GM21825 (cell line): ENCODE data around the gene EPHA6.

Source experiments
- ATAC-seq: cut with Tn5 transposase; IDR thresholded peaks from one replicate; pipeline ENCODE4 v1.9.1; 2021; ENCODE audit warnings: mild to moderate bottlenecking, moderate library complexity; ENCODE audit not compliant: unreplicated experiment

Gene EPHA6

DNA sequence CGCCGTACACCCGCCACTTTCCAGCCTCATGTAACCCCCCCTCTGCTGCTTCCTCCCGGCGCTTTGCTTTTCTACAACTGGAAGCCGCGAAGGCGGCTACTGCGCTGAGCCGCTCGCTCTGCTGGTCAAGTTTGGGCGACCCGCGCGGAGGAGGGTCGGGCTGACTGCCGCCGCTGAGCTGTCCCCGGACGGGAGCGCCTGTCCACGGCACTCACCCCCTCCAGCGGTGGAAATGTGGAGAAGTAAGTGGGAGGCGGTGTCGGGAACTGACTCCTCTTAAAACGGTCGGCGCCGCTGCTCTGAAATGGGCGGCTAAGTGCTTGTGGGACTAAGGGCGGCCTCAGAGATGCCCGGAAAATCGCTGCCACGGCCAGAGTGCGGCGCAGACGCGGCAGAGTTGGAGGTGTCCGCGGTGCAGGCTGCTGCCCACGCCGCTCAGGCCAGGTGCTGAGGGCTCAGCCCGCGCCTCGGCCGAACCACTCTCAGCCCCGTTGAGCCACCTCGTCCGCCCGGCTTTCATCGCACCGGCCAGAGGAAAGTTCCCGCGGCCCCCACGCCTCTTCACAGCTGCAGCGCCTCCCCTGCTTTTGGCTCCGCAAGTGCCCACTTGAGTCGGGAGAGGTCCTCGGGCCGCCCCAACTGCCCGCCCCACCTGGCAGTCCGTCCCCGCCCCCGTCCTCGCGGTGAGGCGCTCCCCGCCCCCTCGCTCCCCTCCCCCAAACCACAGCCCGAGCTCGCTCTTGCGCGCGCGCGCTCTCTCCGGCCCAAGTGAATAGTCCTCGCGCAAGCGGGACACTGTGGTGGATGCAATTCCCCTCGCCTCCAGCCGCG lies at the start of gene EPHA6:
TSS of gene EPHA6 (plus strand) at position 775 of the 831 bp plus-strand sequence.
- peak; percentile 21 for ATAC-seq

DNA sequence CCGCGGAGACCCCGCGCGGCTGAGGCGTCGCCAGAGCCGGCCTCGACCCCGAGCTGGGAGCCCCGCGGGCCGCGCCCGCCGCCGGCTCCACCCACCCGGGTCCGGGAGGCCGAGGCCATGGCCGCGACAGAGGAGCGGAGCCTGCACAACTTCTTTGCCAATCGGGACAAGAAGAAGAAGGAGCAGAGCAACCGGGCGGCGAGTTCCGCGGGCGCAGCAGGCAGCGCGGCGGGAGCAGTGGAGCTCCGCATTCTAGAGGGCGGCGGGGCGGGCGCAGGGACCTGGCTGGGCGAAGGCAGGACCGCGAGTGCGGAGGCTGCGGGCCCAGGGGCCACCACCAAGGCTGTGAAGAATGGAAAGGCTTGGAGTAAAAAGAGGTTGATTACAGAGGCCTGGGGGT lies 37.6 kb upstream of the EPHA6 start:
- ATAC-seq, result no peak

DNA sequence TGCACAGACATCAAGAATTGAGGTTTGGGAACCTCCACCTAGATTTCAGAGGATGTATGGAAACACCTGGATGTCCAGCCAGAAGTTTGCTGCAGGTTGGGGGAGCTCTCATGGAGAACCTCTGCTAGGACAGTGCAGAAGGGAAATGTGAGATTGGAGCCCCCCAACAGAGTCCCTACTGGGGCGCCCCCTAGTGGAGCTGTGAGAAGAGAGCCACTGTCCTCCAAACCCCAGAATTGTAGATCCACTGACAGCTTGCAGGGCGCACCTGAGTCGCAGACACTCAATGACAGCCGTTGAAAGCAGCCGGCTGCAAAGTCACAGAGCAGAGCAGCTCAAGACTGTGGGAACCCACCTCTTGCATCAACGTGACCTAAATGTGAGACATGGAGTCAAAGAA lies 34.6 kb upstream of the EPHA6 start:
- ATAC-seq, result no peak

DNA sequence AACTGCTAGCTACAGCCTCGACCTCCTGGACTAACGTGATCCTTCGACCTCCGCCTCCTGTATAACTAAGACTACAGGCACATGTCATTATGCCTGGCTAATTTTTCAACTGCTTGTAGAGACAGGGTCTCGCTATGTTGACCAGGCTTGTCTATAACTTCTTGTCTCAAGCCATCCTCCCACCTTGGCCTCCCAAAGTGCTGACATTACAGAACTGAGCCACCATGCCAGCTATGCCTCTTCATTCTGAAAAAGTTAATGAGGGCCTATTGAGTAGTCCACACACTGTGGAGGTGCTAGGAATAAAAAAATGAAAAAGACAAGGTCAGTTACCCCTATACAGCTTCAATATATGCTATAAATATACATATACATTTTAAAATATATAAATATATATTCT lies 18.3 kb upstream of the EPHA6 start:
- ATAC-seq, result no peak

DNA sequence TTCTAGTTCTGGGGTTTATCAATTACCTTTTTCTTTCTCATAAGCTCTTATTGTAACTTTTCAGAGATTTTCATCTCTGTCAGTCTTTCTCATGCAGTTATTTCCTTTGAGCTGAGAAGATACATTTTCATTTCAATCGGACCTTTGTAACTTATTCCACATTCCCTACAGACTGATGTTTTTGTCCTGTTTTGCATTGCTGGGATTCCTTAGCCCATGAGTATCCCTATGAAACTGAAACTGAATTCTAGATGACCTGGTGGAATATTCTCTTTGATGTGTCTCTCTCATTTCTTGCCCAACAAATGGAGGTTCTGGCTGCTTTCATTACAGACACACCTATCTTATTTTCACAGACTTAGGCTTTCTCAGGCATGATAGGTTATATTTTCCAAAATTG lies 10.5 kb upstream of the EPHA6 start:
- no peak for ATAC-seq

DNA sequence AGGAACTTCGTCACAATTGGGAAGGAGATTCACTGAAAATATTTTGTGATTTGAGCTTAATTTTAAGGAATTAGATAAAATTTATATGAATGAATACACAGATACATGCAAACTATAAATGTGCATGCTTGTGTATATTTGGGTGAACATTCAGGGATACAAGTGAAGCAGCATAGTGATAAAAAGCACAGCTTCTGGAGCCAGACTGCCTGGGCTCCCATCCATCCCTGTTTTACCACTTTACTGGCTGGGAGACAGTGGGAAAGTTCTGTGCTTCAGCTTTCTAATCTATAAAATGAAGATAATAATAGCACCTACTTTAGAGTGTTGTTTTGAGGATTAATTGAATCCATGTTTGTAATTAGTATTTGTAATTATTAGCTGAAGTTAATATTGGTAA lies 8.1 kb upstream of the EPHA6 start:
- ATAC-seq, result no peak

DNA sequence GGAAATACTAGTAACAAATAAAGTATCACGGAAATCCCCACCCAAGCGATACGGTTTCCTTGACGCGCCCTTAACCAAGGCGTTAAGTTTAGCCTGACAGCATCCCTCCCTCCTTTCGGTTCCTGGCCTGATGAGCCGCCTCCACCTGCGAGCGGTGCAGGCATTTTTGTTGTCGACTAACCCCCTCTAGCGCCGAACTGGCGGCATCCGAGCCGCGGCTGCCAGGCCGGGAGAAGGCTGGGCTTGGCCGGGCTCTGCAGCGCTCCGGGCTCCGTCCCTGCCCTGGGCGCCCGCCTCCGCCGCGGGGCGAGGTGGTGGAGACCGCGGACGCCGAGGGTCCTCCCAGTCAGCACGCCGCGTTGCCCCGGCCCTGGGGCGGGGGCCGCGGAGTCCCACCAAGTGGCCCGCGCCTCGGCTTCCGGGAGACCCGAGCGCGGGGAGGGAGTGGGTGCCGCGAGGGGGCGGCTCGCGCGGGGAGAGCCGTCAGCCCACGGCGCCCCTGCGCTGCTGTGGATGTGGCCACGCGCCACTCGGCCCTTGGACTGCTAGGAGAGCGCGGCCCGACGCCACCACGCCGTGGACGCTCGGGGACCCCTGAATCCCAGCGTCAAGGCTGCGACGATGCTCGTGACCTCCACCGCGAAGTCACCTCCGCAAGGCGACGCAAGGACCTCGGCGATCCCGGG lies 1.1 kb upstream of the EPHA6 start:
- peak; percentile 99 for ATAC-seq

DNA sequence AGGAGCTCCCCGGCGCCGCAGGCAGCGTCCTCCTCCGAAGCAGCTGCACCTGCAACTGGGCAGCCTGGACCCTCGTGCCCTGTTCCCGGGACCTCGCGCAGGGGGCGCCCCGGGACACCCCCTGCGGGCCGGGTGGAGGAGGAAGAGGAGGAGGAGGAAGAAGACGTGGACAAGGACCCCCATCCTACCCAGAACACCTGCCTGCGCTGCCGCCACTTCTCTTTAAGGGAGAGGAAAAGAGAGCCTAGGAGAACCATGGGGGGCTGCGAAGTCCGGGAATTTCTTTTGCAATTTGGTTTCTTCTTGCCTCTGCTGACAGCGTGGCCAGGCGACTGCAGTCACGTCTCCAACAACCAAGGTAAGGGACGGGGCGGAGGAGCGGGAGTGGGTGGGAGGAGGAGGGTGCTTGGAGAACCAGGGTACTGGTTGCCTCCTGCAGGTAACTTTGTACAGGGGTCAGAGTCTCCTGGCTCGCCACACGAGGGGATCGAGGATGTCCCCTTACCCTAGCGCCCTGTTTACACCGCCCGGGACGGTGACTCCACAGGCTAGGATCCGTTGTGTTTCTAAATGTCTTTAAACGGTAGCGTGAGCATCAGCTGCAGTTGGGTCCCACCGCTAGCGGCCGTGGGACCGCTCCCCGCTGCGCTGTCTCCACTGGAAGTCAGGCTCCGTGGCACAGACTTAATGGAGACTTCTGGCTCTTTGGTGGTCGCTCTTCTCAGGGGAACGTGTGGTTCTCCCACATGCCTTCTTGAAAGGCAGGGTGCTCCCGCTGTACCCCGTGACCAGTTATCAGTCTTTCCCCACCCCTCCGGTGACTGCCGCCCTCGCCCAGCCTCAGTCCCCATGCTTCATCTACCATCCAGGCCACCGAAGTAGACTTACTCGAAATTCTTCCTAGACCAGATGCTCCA lies 515 bp downstream of the EPHA6 start:
- ATAC-seq, result no peak

DNA sequence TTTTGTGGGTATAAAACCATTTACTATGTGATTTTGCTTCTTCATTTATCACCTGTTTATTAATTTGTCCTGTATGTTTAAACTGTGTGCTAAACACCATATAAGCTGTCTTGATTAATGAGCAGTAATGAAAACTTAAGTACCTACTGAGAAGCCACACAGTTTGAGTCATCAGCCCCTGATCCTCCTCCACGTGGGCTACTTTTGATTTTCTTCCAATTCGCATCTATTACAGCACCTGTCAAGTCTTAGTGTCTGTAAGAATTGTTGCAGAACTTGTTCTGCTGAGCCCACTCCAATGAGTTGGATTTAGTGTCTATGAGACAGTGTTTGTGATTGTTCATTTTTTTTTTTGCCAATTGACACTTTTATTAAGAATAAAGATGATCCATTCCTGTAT lies 16.8 kb downstream of the EPHA6 start:
- ATAC-seq, result no peak

DNA sequence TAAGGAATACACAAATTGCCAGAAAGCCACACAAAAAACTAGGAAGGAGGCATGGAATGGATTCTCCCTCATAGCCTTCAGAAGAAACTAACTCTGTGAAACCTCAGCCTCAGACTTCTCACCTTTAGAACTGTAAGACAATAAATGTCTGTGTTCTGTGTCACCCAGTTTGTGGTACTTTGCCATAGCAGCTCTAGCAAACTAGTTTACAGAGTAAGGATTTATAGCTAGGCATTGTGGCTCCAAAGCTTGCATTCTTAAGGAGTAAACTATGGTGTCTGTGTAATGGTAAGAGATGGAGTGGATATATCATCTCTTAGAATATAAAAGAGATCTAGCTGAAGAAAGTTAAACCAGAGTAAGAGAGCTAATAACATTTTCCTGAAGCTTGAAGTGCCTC lies 18.9 kb downstream of the EPHA6 start:
- no peak for ATAC-seq

DNA sequence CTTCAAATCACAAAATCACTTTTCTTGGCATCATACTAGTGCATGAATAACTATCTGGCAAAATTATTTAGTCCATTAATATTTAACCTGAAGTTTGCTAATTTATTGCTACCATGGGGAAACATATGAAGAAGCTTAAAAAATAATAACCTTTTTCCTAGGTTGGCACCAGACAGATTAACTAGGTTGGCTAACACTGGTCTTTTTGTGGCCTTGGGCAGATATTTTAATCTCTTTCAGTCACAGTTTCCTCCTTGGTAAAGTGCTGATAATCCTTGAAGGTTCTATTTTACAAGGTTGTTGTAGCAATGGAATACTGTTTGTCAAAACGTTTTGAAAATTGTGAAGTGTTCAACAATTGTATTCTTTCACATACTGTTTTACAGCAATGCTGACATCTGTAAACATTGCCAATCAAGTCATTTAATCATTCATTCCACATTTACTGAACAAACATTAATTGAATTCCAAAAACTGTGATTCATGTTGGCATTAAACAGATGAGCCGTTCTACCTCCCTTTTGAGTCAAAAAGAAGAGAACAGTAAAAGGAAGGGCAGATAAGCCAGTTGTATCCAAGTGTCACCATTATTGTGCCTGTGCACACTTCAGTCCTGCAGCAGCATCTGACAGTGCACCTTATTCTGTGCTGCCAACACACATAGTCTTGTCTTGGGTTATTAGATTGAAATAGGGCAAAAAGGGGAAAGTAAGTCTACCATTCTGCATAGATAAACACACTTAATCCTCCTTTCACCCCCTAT lies 21.9 kb downstream of the EPHA6 start:
- no peak for ATAC-seq

DNA sequence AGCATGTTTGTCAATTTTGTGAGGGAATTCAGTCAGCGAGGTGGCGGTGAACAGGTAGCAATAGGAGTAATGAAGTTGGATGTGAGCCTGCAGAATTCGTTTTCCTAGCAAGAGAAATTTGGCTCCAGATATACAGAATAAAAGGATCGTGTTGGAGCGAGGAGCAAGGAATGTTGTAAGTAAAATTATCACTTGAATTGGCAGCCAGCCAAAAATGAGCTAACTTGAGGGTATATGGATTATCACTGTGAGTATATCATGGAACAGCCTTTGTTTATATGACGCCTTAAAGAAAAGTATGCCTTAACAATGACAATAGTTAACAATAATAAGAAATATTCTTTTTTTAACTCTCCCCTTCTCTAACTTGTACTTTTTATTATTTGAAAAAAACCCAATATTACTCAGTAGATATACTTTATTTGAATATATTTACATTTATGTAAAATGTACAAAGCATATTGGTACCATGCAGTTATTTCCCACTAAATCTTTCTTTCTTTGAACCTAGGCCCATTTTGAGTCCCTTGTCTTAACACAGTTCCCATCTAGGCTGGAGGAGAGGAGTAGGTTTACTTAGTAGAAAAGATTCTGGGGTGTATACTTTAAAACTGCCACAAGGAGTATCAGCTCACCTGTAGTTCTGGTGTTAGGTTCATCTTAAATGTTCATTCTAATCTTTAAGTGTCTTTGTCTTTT lies 29.3 kb downstream of the EPHA6 start:
- ATAC-seq, result no peak

DNA sequence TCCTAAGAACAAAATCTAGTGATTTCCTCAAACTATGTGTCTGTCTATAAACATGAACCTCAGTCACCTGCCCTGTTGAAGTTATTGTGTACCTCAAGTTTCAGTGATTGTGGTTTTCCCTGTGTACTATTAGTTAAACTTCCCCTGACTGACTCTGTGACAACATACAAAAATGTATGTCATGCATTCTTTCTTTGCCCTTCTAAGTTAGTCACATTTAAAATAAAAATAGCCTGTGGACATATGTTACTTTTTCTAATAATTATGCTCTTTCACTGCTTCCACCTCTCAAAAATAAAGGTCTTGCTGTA lies 29.8 kb downstream of the EPHA6 start:
- no peak for ATAC-seq

DNA sequence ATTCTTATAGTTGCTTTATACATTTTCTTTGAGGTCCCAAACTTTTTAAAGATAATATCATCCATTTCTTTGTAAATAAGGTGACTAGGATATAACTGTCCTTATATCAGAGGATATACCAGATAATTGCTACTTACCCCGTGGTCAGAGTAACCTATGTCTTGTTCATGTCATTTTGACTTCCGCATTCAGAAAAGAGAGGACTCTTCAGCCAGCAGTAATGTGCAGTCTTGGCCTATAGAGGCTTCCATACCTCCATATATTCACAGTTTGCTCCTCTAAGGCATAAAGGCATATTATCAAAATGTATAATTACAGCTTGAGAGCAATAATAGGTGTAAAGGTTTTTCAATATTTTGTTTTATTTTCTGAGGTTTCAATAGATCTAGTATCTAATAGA lies 38.5 kb downstream of the EPHA6 start:
- no peak for ATAC-seq

DNA sequence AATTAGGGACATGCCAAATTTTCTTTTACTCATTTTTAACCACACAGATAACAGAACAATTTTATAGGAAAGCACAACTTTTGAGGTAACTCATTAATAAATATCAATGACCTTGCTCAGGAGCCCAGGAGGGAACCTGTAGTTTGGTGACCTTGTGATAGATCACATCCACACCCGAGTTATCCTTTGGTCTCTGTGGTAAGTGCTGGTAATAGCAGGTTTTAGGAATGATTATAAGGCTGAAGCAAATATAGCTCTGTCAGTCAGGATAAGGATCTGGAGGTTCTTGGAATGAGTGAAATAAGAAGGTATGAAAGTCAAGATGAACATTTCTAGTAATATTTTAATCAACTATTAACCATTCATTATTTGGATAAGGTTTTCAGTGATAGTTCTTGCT lies 46.5 kb downstream of the EPHA6 start:
- ATAC-seq, result no peak

DNA sequence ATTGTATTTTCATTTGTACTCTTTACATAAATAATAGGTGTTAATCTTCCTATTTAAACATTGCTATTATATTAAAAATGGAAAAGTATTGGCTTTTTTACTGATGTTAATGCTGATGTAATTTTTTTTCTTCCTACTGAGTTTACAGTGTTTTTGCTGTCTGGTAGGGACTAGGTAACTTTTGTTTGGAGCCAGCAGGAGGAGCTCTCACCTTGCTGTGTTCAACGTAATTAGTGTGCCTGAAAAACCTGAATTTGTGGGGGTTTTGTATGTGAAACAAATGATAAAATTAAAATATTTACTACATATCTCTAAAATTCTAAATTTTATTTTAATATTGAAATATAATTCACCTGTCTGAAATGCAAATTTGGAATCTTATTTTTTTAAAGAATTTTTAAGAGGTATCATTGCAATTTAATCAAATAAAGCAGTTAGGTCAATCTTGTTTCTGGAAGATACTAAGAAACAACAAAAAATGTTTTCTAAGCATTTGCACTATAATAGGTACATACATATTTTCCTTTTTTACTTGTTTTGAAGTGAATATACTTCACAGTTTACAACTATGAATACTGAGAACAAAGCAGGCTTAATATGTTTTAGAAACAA lies 48.8 kb downstream of the EPHA6 start:
- no peak for ATAC-seq

DNA sequence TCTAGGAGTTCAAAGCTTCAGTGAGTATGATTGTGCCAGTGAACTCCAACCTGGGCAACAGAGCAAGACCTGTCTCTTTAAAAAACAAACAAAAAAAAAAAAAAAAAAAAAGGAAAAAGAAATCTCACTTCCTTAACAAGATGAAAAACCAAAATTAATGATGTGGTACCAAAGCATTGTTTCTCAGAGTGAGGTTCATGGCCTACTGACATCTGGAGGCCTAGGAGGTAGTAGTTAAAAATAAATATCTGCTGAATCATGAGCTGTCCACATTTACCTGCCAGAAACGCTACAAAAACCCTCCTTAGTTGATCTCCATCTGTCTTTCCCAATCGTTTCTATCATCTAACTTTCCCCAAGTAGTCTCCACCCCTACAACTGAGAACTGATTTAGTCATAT lies 51.2 kb downstream of the EPHA6 start:
- no peak for ATAC-seq

DNA sequence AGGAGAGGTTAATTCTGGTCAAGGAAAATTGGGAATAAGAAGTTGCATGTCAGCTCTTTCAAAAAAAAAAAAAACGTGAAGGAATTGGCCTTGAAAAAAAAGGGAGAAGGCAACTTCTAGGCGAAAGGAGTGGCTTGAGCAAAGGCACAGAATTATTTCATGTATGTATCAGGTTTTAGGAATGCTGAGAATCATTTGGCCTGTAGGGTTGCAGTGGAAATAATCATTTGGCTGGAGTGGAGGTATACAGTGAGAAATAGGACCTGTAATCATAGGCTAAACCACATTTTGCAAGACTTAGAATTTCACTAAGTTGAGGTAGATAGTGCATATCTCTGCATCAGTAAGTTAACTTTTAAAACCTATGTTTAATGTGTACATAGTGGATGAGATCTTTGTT lies 54.9 kb downstream of the EPHA6 start:
- no peak for ATAC-seq

DNA sequence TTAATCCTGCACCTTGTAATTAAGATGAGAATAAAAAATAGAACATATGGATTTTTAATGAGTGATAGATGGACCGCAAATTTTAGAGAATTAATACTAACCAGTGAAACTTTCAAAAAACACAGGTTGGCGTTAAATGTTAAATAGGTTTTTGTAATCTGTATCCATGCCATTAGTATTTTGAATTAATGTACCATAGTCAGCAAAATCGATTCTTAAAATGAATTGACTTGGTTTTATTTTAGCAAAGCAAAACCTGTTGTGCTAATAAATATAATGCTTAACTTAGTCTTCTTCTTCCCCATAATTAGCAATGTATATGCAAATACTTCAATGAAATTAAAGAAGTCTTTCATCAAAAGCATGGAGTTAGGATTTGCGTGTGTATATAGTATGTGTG lies 63.1 kb downstream of the EPHA6 start:
- ATAC-seq, result no peak

DNA sequence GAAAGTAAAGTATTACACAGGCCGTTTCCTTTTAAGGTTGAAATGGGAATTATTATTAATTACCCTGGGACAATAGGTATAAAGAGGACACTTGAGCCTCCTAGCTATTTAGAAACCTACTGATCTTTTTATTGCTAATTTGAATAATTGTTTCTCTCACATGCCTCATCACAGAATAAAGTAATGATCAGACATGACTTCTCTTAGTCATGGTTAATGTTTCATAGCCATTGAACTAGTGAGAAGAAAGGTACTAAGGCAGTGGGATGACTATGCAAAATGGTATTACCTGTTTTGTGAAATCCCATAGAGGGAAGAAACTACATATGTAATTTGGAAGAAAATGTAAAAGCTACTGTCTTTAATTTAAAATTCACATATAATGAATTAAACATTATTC lies 85.6 kb downstream of the EPHA6 start:
- ATAC-seq, result no peak
